HepG2 (cell line): Measurements from ENCODE around the gene PRRT1B. TPM values are rescaled to one million over a fixed set of nuclear protein-coding genes. Genes with fewer than 3 reads are reported as not detected.

Experiments
- AHR ChIP-seq: IDR thresholded peaks from 2 replicates; pipeline ENCODE4 v1.6.1; 2018; ENCODE audit warnings: missing genetic modification reagents, missing compliant biosample characterization
- CBX5 ChIP-seq: sonication (generic); formaldehyde crosslinking; IDR thresholded peaks from 2 replicates; pipeline ENCODE4 v1.4.0; 2020; ENCODE audit warnings: missing genetic modification reagents, borderline replicate concordance
- ERF ChIP-seq: IDR thresholded peaks from 2 replicates; pipeline ENCODE4 v1.6.1; 2018; ENCODE audit warnings: missing biosample characterization, missing genetic modification reagents
- GTF3A ChIP-seq: sonication (generic); formaldehyde crosslinking; conservative IDR thresholded peaks from 2 replicates; pipeline ENCODE4 v1.4.0; 2020; ENCODE audit warnings: mild to moderate bottlenecking, missing genetic modification reagents
- HOXA5 ChIP-seq: sonication (generic); formaldehyde crosslinking; IDR thresholded peaks from 2 replicates; pipeline ENCODE4 v1.4.0; 2020; ENCODE audit warnings: missing genetic modification reagents
- KAT8 ChIP-seq: IDR thresholded peaks from 2 replicates; pipeline ENCODE4 v1.6.1; 2016; ENCODE audit warnings: missing genetic modification reagents, missing compliant biosample characterization
- KDM4B ChIP-seq: sonication (generic); formaldehyde crosslinking; IDR thresholded peaks from 2 replicates; pipeline ENCODE4 v1.4.0; 2020; ENCODE audit warnings: missing genetic modification reagents
- LCORL ChIP-seq, 2 experiments: fragments of 450-650 bp in 1 of 2; sonication (generic) in 1 of 2; formaldehyde crosslinking in 1 of 2; IDR thresholded peaks; 2 replicates each; pipeline versions ENCODE4 v1.5.0 to v1.6.1; 2017 to 2020; ENCODE audit warnings: antibody characterized with exemption in 1 of 2, missing genetic modification reagents in 1 of 2
- NFKB2 ChIP-seq: sonication (generic); formaldehyde crosslinking; IDR thresholded peaks from 2 replicates; pipeline ENCODE4 v1.4.0; 2020; ENCODE audit warnings: missing genetic modification reagents, borderline replicate concordance
- NPAS2 ChIP-seq: sonication (generic); formaldehyde crosslinking; IDR thresholded peaks from 2 replicates; pipeline ENCODE4 v1.8.0; 2022; ENCODE audit warnings: mild to moderate bottlenecking, missing genetic modification reagents, borderline replicate concordance
- PHF8 ChIP-seq: sonication (generic); formaldehyde crosslinking; IDR thresholded peaks from 2 replicates; pipeline ENCODE4 v1.5.0; 2020; ENCODE audit warnings: missing genetic modification reagents
- SMARCC2 ChIP-seq: fragments of 450-650 bp; IDR thresholded peaks from 2 replicates; pipeline ENCODE4 v1.6.1; 2017; ENCODE audit warnings: antibody characterized with exemption, mild to moderate bottlenecking
- ZBTB8A ChIP-seq: sonication (generic); formaldehyde crosslinking; IDR thresholded peaks from 2 replicates; pipeline ENCODE4 v1.4.0; 2020; ENCODE audit warnings: mild to moderate bottlenecking, low read depth, missing genetic modification reagents, borderline replicate concordance
- ZFX ChIP-seq: sonication (generic); formaldehyde crosslinking; IDR thresholded peaks from 2 replicates; pipeline ENCODE4 v1.4.0; 2020; ENCODE audit warnings: mild to moderate bottlenecking, low read depth, missing genetic modification reagents, moderate library complexity
- ZFY ChIP-seq: sonication (generic); formaldehyde crosslinking; IDR thresholded peaks from 2 replicates; pipeline ENCODE4 v1.4.0; 2020; ENCODE audit warnings: missing genetic modification reagents
- ZNF607 ChIP-seq: sonication (generic); formaldehyde crosslinking; IDR thresholded peaks from 2 replicates; pipeline ENCODE4 v1.5.1; 2020; ENCODE audit warnings: missing genetic modification reagents, mild to moderate bottlenecking, borderline replicate concordance
- ZSCAN21 ChIP-seq: sonication (generic); formaldehyde crosslinking; IDR thresholded peaks from 2 replicates; pipeline ENCODE4 v1.8.0; 2022; ENCODE audit warnings: mild to moderate bottlenecking, missing genetic modification reagents, moderate library complexity, borderline replicate concordance
- polyA plus RNA-seq, 8 experiments: library from polyadenylated mRNA; depleted of rRNA in 3 of 8; stranded (reverse) in 7 of 8; unstranded in 1 of 8; fragments of >200 nt; fragmentation: Illumina TruSeq in 4 of 8; extraction: Trizol in 4 of 8; gene quantifications; 2 replicates each; pipeline versions ENCODE4 v1.2.1 to v1.2.3, GENCODE V29; 2011 to 2016; ENCODE audit warnings: low read depth in 4 of 8, missing spikeins in 1 of 8, mixed read lengths in 1 of 8; ENCODE audit not compliant: insufficient read depth in 1 of 8
- total RNA-seq, 5 experiments: library from RNA; depleted of rRNA; stranded (reverse); fragments of >200 nt; fragmentation: Illumina TruSeq; extraction: Trizol; gene quantifications; 2 replicates each; pipeline ENCODE4 v1.2.3, GENCODE V29; 2016; ENCODE audit warnings: low read depth in 1 of 5
- TF ChIP-seq, protein P1 (sequence below): sonication (generic); formaldehyde crosslinking; IDR thresholded peaks from 2 replicates; pipeline ENCODE4 v1.5.1; 2020; ENCODE audit warnings: mild to moderate bottlenecking, missing genetic modification reagents, moderate library complexity
- TF ChIP-seq, protein P2 (sequence below): sonication (generic); formaldehyde crosslinking; IDR thresholded peaks from 2 replicates; pipeline ENCODE4 v1.4.0; 2020; ENCODE audit warnings: missing genetic modification reagents, borderline replicate concordance
- TF ChIP-seq, protein P3 (sequence below): sonication (generic); formaldehyde crosslinking; IDR thresholded peaks from 2 replicates; pipeline ENCODE4 v1.4.0; 2020; ENCODE audit warnings: missing genetic modification reagents, mild to moderate bottlenecking, borderline replicate concordance
- TF ChIP-seq, protein P4 (sequence below): IDR thresholded peaks from 2 replicates; pipeline ENCODE4 v1.6.1; 2016; ENCODE audit warnings: mild to moderate bottlenecking, missing biosample characterization, missing genetic modification reagents

Gene PRRT1B
- total and polyA plus RNA-seq, 2 of the 13 experiments (the other 11 are each of a cell fraction or from before 2014, with no cell fraction given), result not detected

DNA sequence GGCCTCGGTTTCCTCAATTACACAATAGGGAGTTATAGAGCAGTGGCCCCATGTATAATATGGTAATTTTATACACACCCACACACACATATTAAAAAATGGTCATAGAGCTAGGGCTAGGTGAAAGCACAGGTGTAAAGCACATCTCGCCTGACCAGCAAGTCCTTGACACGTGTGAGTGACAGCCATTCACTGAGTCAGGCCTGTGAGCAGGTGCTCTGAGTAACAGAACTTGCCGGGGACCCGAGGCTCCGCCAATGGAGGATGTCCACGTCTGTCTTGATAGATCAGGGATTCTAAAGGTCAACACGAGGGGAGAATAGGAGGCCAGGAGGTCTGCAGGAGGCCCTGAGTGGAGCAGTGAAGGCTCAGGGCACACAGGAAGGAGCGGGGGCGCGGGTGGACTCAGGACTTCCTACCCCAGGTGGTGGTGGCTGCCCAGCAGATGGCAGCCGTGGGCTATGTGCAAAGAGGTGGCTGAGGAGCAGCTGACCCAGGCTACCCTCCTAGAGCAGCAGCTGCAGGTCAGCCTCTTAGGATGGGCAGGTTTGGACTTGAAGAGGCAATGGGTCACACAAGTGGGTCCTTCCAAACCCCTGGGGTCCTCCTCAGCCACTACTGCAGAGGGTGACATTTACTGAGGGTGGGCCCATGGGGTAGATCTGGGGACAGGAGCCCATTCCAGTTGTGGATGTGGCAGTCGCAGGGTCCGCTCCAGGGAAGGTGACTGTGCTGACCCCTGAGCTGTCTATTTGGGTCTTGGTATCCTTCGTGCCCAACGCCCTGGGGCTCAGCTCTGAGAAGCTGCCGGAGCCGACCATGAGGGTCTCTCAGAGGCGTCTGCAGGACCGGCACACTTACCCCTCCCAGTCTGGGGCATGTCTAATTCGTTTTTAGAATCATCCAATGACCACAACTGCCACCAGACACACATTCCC is 45.9 kb downstream of the PRRT1B start (continued):
- TF ChIP-seq, protein P1, sequence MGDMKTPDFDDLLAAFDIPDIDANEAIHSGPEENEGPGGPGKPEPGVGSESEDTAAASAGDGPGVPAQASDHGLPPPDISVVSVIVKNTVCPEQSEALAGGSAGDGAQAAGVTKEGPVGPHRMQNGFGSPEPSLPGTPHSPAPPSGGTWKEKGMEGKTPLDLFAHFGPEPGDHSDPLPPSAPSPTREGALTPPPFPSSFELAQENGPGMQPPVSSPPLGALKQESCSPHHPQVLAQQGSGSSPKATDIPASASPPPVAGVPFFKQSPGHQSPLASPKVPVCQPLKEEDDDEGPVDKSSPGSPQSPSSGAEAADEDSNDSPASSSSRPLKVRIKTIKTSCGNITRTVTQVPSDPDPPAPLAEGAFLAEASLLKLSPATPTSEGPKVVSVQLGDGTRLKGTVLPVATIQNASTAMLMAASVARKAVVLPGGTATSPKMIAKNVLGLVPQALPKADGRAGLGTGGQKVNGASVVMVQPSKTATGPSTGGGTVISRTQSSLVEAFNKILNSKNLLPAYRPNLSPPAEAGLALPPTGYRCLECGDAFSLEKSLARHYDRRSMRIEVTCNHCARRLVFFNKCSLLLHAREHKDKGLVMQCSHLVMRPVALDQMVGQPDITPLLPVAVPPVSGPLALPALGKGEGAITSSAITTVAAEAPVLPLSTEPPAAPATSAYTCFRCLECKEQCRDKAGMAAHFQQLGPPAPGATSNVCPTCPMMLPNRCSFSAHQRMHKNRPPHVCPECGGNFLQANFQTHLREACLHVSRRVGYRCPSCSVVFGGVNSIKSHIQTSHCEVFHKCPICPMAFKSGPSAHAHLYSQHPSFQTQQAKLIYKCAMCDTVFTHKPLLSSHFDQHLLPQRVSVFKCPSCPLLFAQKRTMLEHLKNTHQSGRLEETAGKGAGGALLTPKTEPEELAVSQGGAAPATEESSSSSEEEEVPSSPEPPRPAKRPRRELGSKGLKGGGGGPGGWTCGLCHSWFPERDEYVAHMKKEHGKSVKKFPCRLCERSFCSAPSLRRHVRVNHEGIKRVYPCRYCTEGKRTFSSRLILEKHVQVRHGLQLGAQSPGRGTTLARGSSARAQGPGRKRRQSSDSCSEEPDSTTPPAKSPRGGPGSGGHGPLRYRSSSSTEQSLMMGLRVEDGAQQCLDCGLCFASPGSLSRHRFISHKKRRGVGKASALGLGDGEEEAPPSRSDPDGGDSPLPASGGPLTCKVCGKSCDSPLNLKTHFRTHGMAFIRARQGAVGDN (CRISPR knock-in tag), result peak; percentile 89
- TF ChIP-seq, protein P2, sequence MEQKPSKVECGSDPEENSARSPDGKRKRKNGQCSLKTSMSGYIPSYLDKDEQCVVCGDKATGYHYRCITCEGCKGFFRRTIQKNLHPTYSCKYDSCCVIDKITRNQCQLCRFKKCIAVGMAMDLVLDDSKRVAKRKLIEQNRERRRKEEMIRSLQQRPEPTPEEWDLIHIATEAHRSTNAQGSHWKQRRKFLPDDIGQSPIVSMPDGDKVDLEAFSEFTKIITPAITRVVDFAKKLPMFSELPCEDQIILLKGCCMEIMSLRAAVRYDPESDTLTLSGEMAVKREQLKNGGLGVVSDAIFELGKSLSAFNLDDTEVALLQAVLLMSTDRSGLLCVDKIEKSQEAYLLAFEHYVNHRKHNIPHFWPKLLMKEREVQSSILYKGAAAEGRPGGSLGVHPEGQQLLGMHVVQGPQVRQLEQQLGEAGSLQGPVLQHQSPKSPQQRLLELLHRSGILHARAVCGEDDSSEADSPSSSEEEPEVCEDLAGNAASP (CRISPR knock-in tag), result peak; percentile 74
- TF ChIP-seq, protein P3, sequence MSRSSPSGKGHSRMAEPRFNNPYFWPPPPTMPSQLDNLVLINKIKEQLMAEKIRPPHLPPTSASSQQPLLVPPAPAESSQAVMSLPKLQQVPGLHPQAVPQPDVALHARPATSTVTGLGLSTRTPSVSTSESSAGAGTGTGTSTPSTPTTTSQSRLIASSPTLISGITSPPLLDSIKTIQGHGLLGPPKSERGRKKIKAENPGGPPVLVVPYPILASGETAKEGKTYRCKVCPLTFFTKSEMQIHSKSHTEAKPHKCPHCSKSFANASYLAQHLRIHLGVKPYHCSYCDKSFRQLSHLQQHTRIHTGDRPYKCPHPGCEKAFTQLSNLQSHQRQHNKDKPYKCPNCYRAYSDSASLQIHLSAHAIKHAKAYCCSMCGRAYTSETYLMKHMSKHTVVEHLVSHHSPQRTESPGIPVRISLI, result peak; percentile 36; the same call in 1 of the 2 replicates
- TF ChIP-seq GTF3A (CRISPR knock-in tag) (0 out of 2 replicates have a peak, but pooled peaks have one; percentile 37), PHF8 (CRISPR knock-in tag) (peak; percentile 35; the same call in 1 of the 2 replicates), KDM4B (CRISPR knock-in tag) (0 out of 2 replicates have a peak, but pooled peaks have one; percentile 59), SMARCC2 (no peak), HOXA5 (CRISPR knock-in tag) (0 out of 2 replicates have a peak, but pooled peaks have one; percentile 39), KAT8 (CRISPR knock-in tag) (0 out of 2 replicates have a peak, but pooled peaks have one; percentile 35), ZSCAN21 (no peak; the same call in 1 of the 2 replicates), NFKB2 (CRISPR knock-in tag) (0 out of 2 replicates have a peak, but pooled peaks have one; percentile 48), ZBTB8A (no peak), ZNF607 (CRISPR knock-in tag) (0 out of 2 replicates have a peak, but pooled peaks have one; percentile 5), ZFY (CRISPR knock-in tag) (peak; percentile 38; the same call in 1 of the 2 replicates), ZFX (CRISPR knock-in tag) (peak; percentile 51; the same call in 1 of the 2 replicates), NPAS2 (CRISPR knock-in tag) (no peak), LCORL (IDR thresholded peaks at IDR 0.05) (no peak), LCORL (CRISPR knock-in tag; IDR thresholded peaks at IDR 0.05) (peak; percentile 20; the same call in 1 of the 2 replicates), ERF (peak; percentile 74), CBX5 (CRISPR knock-in tag) (peak; percentile 70; the same call in 1 of the 2 replicates), AHR (CRISPR knock-in tag) (0 out of 2 replicates have a peak, but pooled peaks have one; percentile 61)
- TF ChIP-seq, protein P4, sequence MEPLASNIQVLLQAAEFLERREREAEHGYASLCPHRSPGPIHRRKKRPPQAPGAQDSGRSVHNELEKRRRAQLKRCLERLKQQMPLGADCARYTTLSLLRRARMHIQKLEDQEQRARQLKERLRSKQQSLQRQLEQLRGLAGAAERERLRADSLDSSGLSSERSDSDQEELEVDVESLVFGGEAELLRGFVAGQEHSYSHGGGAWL, result 0 out of 2 replicates have a peak, but pooled peaks have one; percentile 32
